Progenitor cell of endocrine pancreas (in vitro differentiated cells): ENCODE measurements around the gene EYA4. TPM values are rescaled to one million over a fixed set of nuclear protein-coding genes. Genes with fewer than 3 reads are reported as not detected.

Experiments
- DNase-seq: peaks from one replicate; pipeline ENCODE4 v3.0.0; 2021; ENCODE audit warnings: low spot score; ENCODE audit not compliant: unreplicated experiment
- H3K27ac Mint-ChIP-seq: 2 replicates; pipeline ENCODE4 v1.8.0; 2021; ENCODE audit warnings: mild to moderate bottlenecking, moderate library complexity, mixed read lengths
- H3K27me3 Mint-ChIP-seq: 2 replicates; pipeline ENCODE4 v1.8.0; 2021; ENCODE audit warnings: mixed read lengths
- H3K36me3 Mint-ChIP-seq: 2 replicates; pipeline ENCODE4 v1.8.0; 2022; ENCODE audit warnings: mixed read lengths; ENCODE audit not compliant: insufficient read depth
- H3K4me1 Mint-ChIP-seq: 2 replicates; pipeline ENCODE4 v1.8.0; 2021; ENCODE audit warnings: low read depth, mixed read lengths
- H3K4me3 Mint-ChIP-seq: 2 replicates; pipeline ENCODE4 v1.8.0; 2021; ENCODE audit warnings: low read depth, mild to moderate bottlenecking, moderate library complexity, mixed read lengths
- H3K9me3 Mint-ChIP-seq: 2 replicates; pipeline ENCODE4 v1.8.0; 2021; ENCODE audit warnings: low read depth, mixed read lengths
- CTCF ChIP-seq: fragments of 200-600 bp; sonication (generic); IDR thresholded peaks from one replicate; pipeline ENCODE4 v1.5.0; 2021; ENCODE audit warnings: antibody characterized with exemption, mild to moderate bottlenecking; ENCODE audit not compliant: unreplicated experiment
- total RNA-seq: library from RNA; stranded (reverse); gene quantifications from 2 replicates; pipeline ENCODE4 v1.2.1, GENCODE V29; 2021

EYA4 gene
- total RNA-seq, 1 donor from 2014 or later: 0.41 TPM

- no peaks in the 10 kb centered on the region for H3K9me3 Mint-ChIP-seq
- no peaks in the 10 kb centered on the region for H3K36me3 Mint-ChIP-seq
- H3K4me1 Mint-ChIP-seq: peaks cover 6% of the 10 kb centered on the region
- no peak overlapping the region for H3K27ac Mint-ChIP-seq
- no peak for DNase-seq
- H3K27me3 Mint-ChIP-seq: no peaks in the 10 kb centered on the region
- H3K4me3 Mint-ChIP-seq: no peak overlapping the region
- TF ChIP-seq CTCF: no peak
Measured at GRCh38 chr6:133339543-133340384, 98.6 kb downstream of the EYA4 start.

GRCh38 chr6:133340557-133340956 lies 99.4 kb downstream of the EYA4 start:
- Mint-ChIP-seq H3K27ac (no peak overlapping the region), H3K4me3 (no peak overlapping the region), H3K4me1 (peaks cover 6% of the 10 kb centered on the region), H3K27me3 (no peaks in the 10 kb centered on the region), H3K36me3 (no peaks in the 10 kb centered on the region), H3K9me3 (no peaks in the 10 kb centered on the region)
- DNase-seq: no peak
- TF ChIP-seq CTCF: no peak

- H3K4me3 Mint-ChIP-seq: no peak overlapping the region
- TF ChIP-seq CTCF: no peak
- no peaks in the 10 kb centered on the region for H3K36me3 Mint-ChIP-seq
- no peaks in the 10 kb centered on the region for H3K9me3 Mint-ChIP-seq
- H3K27me3 Mint-ChIP-seq: no peaks in the 10 kb centered on the region
- H3K4me1 Mint-ChIP-seq: peaks cover 6% of the 10 kb centered on the region
- H3K27ac Mint-ChIP-seq: no peak overlapping the region
- no peak for DNase-seq
Measured at GRCh38 chr6:133341607-133342158, 100.5 kb downstream of the EYA4 start.

GRCh38 chr6:133343220-133343619 lies 102.1 kb downstream of the EYA4 start:
- Mint-ChIP-seq H3K9me3 (no peaks in the 10 kb centered on the region), H3K4me3 (no peak overlapping the region), H3K27ac (no peak overlapping the region), H3K36me3 (no peaks in the 10 kb centered on the region), H3K27me3 (no peaks in the 10 kb centered on the region), H3K4me1 (peaks cover 6% of the 10 kb centered on the region)
- TF ChIP-seq CTCF: no peak
- DNase-seq: no peak

GRCh38 chr6:133348846-133349245 lies 107.7 kb downstream of the EYA4 start:
- no peak overlapping the region for H3K27ac Mint-ChIP-seq
- H3K4me3 Mint-ChIP-seq: no peak overlapping the region
- peaks cover 1% of the 10 kb centered on the region for H3K4me1 Mint-ChIP-seq
- no peak for DNase-seq
- no peaks in the 10 kb centered on the region for H3K9me3 Mint-ChIP-seq
- TF ChIP-seq CTCF: no peak
- no peaks in the 10 kb centered on the region for H3K27me3 Mint-ChIP-seq
- H3K36me3 Mint-ChIP-seq: no peaks in the 10 kb centered on the region
